Erythroblast (primary cell): ENCODE results near the gene FITM1.

ENCODE experiments used
- GATA1 ChIP-seq: IDR thresholded peaks from 2 replicates; pipeline ENCODE4 v1.6.1; 2011; ENCODE audit warnings: low read depth, mild to moderate bottlenecking, control low read depth, low read length, moderate library complexity
- POLR2A ChIP-seq: IDR thresholded peaks from 2 replicates; pipeline ENCODE4 v1.6.1; 2011; ENCODE audit warnings: mild to moderate bottlenecking, low read length

DNA sequence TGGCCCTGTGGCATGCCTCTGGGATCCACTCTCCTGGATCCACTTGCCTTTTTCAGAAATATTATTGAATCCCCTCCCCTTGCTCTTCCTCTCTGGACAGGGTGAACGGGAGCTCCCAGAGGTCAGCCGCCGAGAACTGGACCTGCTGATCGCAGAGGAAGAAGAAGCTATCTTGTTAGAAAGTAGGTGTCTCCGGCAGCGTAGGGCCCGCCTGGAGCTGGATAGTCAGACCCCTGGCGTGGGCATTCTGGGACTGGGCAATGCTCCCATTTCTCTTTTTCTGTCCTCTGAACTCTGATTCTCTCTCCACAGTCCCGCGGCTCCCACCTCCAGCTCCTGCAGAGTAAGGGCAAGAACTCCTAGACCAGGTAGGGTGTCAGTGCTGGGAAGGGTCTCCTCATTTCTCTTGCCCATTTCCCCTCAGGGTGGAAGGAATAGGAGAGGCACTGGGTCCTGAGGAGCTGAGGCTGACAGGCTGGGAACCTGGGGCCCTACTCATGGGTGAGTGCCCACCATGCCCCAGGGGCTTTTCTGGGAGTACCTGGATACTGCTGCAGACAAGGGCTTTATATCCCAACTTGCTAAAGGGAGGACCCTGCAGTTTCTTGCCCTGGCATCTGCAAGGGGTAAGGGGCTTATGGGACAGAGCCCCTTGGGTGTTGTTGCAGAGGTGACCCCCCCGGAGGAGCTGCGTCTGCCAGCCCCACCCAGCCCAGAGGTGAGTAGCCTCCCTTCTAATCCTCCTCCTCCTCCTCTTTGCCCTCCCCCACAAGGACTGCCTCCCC, 46.8 kb downstream of the FITM1 start:
- TF ChIP-seq POLR2A (no peak), GATA1 (no peak)
